GM23338 (cell line): ENCODE data around the gene LAPTM5. TPM values are rescaled to one million over a fixed set of nuclear protein-coding genes. Genes with fewer than 3 reads are reported as not detected.

Experiments
- ATAC-seq: fragments of 200-7000 bp; cut with Tn5 transposase; 3 replicates; pipeline ENCODE4 v1.9.1; 2020
- DNase-seq: peaks from one replicate; pipeline ENCODE4 v3.0.0-alpha.2; 2015; ENCODE audit warnings: low spot score
- H2AFZ ChIP-seq: fragments of 200-600 bp; sonication (generic); 2 replicates; pipeline ENCODE4 v1.8.0; 2016; ENCODE audit warnings: antibody characterized with exemption, mild to moderate bottlenecking, moderate library complexity
- H3F3A ChIP-seq: fragments of 200-600 bp; sonication (generic); replicated peaks from 2 replicates; pipeline ENCODE4 v1.8.0; 2017; ENCODE audit warnings: antibody characterized with exemption, mixed run types, low read depth
- H3K27ac ChIP-seq: fragments of 200-600 bp; sonication (generic); 2 replicates; pipeline ENCODE4 v1.6.1; 2016; ENCODE audit warnings: low read depth
- H3K27me3 ChIP-seq: fragments of 200-600 bp; sonication (generic); 2 replicates; pipeline ENCODE4 v1.8.0; 2016; ENCODE audit warnings: mild to moderate bottlenecking, mixed run types, moderate library complexity; ENCODE audit not compliant: insufficient read depth
- H3K36me3 ChIP-seq: fragments of 200-600 bp; sonication (generic); 2 replicates; pipeline ENCODE4 v1.8.0; 2016; ENCODE audit warnings: mild to moderate bottlenecking; ENCODE audit not compliant: insufficient read depth
- H3K4me1 ChIP-seq: fragments of 200-600 bp; sonication (generic); 2 replicates; pipeline ENCODE4 v1.8.0; 2016; ENCODE audit warnings: mild to moderate bottlenecking, moderate library complexity; ENCODE audit not compliant: insufficient read depth
- H3K4me2 ChIP-seq: fragments of 200-600 bp; sonication (generic); 2 replicates; pipeline ENCODE4 v1.7.1; 2017; ENCODE audit warnings: mixed run types
- H3K4me3 ChIP-seq: fragments of 200-600 bp; sonication (generic); 2 replicates; pipeline ENCODE4 v1.6.1; 2016; ENCODE audit warnings: mixed run types
- H3K79me2 ChIP-seq: fragments of 200-600 bp; sonication (generic); replicated peaks from 2 replicates; pipeline ENCODE4 v1.8.0; 2017; ENCODE audit warnings: mild to moderate bottlenecking; ENCODE audit not compliant: insufficient read depth
- H3K9me2 ChIP-seq: fragments of 200-600 bp; sonication (generic); 2 replicates; pipeline ENCODE4 v1.8.0; 2017; ENCODE audit not compliant: insufficient read depth
- H4K20me1 ChIP-seq: fragments of 200-600 bp; sonication (generic); replicated peaks from 2 replicates; pipeline ENCODE4 v1.8.0; 2017; ENCODE audit warnings: mild to moderate bottlenecking; ENCODE audit not compliant: insufficient read depth
- H3K27ac Mint-ChIP-seq: 2 replicates; pipeline ENCODE4 v1.8.0; 2020; ENCODE audit warnings: inconsistent platforms, mild to moderate bottlenecking, moderate library complexity, mixed read lengths
- H3K27me3 Mint-ChIP-seq: 3 replicates; pipeline ENCODE4 v1.8.0; 2022; ENCODE audit warnings: low read depth, mild to moderate bottlenecking, moderate library complexity, mixed read lengths, inconsistent platforms; ENCODE audit not compliant: insufficient read depth, poor library complexity
- H3K36me3 Mint-ChIP-seq: 3 replicates; pipeline ENCODE4 v1.8.0; 2021; ENCODE audit warnings: low read depth, mild to moderate bottlenecking, inconsistent platforms, moderate library complexity, mixed read lengths
- H3K4me1 Mint-ChIP-seq: 3 replicates; pipeline ENCODE4 v1.8.0; 2020; ENCODE audit warnings: mild to moderate bottlenecking, inconsistent platforms, mixed read lengths
- H3K4me3 Mint-ChIP-seq: 3 replicates; pipeline ENCODE4 v1.8.0; 2021; ENCODE audit warnings: moderate library complexity, mild to moderate bottlenecking, inconsistent platforms, mixed read lengths
- H3K9me3 Mint-ChIP-seq: 3 replicates; pipeline ENCODE4 v1.8.0; 2020; ENCODE audit warnings: moderate library complexity, mild to moderate bottlenecking, inconsistent platforms, mixed read lengths
- CTCF ChIP-seq, 2 experiments: fragments of 200-600 bp in 1 of 2; sonication (generic) in 1 of 2; conservative IDR thresholded peaks; 2 replicates each; pipeline versions ENCODE4 v1.5.1 to v1.6.1; 2016 to 2017; ENCODE audit warnings: antibody characterized with exemption in 2 of 2, low read depth in 2 of 2, mild to moderate bottlenecking in 2 of 2, moderate library complexity in 1 of 2
- NANOG ChIP-seq: IDR thresholded peaks from 2 replicates; pipeline ENCODE4 v1.6.1; 2016; ENCODE audit warnings: antibody characterized with exemption, borderline replicate concordance
- POLR2AphosphoS5 ChIP-seq: IDR thresholded peaks from 2 replicates; pipeline ENCODE4 v1.6.1; 2016; ENCODE audit warnings: antibody characterized with exemption, low read depth
- ZNF331 ChIP-seq: fragments of 250-450 bp; sonication (Bioruptor Pico); IDR thresholded peaks from 2 replicates; pipeline ENCODE4 v1.5.0; 2020; ENCODE audit warnings: low read depth, mild to moderate bottlenecking, moderate library complexity
- polyA plus RNA-seq: library from polyadenylated mRNA; unstranded; fragments of >200 nt; fragmentation: Nextera tagmentation; extraction: Ambion mirVana; gene quantifications from 2 replicates; pipeline ENCODE4 v1.2.1, GENCODE V29; 2016
- total RNA-seq: library from RNA; depleted of rRNA; stranded (reverse); fragments of >200 nt; shearing (Covaris generic); gene quantifications from 2 replicates; pipeline ENCODE4 v1.2.3, GENCODE V29; 2014
- TF ChIP-seq, protein P1 (sequence below): fragments of 250-450 bp; sonication (Bioruptor Pico); IDR thresholded peaks from 2 replicates; pipeline ENCODE4 v1.5.0; 2020; ENCODE audit warnings: mild to moderate bottlenecking, moderate library complexity

Gene LAPTM5
- total and polyA plus RNA-seq, 2 experiments from 2014 or later: 0.21 TPM; not detected in 1

- TF ChIP-seq, protein P1, sequence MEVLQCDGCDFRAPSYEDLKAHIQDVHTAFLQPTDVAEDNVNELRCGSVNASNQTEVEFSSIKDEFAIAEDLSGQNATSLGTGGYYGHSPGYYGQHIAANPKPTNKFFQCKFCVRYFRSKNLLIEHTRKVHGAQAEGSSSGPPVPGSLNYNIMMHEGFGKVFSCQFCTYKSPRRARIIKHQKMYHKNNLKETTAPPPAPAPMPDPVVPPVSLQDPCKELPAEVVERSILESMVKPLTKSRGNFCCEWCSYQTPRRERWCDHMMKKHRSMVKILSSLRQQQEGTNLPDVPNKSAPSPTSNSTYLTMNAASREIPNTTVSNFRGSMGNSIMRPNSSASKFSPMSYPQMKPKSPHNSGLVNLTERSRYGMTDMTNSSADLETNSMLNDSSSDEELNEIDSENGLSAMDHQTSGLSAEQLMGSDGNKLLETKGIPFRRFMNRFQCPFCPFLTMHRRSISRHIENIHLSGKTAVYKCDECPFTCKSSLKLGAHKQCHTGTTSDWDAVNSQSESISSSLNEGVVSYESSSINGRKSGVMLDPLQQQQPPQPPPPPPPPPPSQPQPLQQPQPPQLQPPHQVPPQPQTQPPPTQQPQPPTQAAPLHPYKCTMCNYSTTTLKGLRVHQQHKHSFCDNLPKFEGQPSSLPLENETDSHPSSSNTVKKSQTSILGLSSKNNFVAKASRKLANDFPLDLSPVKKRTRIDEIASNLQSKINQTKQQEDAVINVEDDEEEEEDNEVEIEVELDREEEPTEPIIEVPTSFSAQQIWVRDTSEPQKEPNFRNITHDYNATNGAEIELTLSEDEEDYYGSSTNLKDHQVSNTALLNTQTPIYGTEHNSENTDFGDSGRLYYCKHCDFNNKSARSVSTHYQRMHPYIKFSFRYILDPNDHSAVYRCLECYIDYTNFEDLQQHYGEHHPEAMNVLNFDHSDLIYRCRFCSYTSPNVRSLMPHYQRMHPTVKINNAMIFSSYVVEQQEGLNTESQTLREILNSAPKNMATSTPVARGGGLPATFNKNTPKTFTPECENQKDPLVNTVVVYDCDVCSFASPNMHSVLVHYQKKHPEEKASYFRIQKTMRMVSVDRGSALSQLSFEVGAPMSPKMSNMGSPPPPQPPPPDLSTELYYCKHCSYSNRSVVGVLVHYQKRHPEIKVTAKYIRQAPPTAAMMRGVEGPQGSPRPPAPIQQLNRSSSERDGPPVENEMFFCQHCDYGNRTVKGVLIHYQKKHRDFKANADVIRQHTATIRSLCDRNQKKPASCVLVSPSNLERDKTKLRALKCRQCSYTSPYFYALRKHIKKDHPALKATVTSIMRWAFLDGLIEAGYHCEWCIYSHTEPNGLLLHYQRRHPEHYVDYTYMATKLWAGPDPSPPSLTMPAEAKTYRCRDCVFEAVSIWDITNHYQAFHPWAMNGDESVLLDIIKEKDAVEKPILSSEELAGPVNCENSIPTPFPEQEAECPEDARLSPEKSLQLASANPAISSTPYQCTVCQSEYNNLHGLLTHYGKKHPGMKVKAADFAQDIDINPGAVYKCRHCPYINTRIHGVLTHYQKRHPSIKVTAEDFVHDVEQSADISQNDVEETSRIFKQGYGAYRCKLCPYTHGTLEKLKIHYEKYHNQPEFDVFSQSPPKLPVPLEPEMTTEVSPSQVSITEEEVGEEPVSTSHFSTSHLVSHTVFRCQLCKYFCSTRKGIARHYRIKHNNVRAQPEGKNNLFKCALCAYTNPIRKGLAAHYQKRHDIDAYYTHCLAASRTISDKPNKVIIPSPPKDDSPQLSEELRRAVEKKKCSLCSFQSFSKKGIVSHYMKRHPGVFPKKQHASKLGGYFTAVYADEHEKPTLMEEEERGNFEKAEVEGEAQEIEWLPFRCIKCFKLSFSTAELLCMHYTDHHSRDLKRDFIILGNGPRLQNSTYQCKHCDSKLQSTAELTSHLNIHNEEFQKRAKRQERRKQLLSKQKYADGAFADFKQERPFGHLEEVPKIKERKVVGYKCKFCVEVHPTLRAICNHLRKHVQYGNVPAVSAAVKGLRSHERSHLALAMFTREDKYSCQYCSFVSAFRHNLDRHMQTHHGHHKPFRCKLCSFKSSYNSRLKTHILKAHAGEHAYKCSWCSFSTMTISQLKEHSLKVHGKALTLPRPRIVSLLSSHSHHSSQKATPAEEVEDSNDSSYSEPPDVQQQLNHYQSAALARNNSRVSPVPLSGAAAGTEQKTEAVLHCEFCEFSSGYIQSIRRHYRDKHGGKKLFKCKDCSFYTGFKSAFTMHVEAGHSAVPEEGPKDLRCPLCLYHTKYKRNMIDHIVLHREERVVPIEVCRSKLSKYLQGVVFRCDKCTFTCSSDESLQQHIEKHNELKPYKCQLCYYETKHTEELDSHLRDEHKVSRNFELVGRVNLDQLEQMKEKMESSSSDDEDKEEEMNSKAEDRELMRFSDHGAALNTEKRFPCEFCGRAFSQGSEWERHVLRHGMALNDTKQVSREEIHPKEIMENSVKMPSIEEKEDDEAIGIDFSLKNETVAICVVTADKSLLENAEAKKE (CRISPR knock-in tag): no peak
- TF ChIP-seq NANOG (no peak), CTCF (conservative IDR thresholded peaks at IDR 0.05; ENCODE audit: low read depth in 2 of 2) (no peak)
Measured at GRCh38 chr1:30780409-30780808, 22.8 kb upstream of the LAPTM5 start (continued).

DNA sequence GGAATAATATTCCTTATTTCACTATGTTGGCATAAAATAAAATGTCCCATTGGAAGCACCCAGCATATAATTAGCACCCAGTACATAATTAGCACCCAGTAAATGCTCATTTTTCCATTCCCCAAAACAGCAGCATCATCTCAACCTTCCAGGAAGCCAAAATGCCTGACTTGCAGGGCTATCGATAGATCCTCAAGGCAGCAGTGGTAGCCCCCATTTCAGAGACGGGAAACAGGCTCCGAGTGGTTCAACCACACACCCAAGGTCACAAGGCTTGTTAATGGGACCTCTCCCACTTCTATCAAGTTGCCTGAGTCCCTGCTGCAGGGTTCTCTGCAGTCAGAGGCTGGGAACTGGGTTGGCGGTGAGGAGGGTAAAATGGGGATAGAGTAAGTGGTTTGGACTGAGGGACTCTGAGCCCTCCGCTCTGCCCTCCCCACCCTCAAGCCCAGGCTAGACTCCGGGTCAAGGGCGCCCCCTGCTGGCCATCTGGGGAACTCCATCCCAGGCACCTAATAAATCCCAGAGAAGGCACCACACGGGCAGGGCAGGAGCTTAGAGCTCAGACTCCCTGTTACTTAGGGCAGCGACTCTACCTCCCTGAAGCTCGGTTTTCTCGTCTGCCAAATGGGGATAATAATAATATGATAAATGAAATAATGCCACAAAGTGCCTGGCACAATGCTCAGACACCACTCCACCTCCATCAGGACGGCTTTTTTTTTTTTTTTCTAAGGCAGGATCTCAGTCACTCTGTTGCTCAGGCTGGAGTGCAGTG is 21.9 kb upstream of the LAPTM5 start:
- Mint-ChIP-seq H3K4me1 (peaks cover 12% of the 10 kb centered on the region; the same call in 2 of the 3 replicates), H3K27me3 (peaks cover 1% of the 10 kb centered on the region), H3K9me3 (no peaks in the 10 kb centered on the region), H3K4me3 (no peak overlapping the region), H3K36me3 (no peaks in the 10 kb centered on the region), H3K27ac (no peak overlapping the region)
- ATAC-seq (peak; percentile 74), DNase-seq (peak; percentile 92)
- Histone ChIP-seq H3K9me2 (no peaks in the 10 kb centered on the region), H3F3A (no peaks in the 10 kb centered on the region), H3K27me3 (no peaks in the 10 kb centered on the region), H3K4me2 (no peak overlapping the region), H3K79me2 (no peaks in the 10 kb centered on the region), H3K27ac (no peak overlapping the region), H3K4me1 (peaks cover 10% of the 10 kb centered on the region; the same call in 1 of the 2 replicates), H3K4me3 (no peak overlapping the region), H2AFZ (peak overlapping the region; percentile 96), H4K20me1 (no peaks in the 10 kb centered on the region), H3K36me3 (no peaks in the 10 kb centered on the region)
- TF ChIP-seq ZNF331 (CRISPR knock-in tag): no peak
- TF ChIP-seq, protein P1 (CRISPR knock-in tag): no peak
- no peak for TF ChIP-seq POLR2AphosphoS5
